ENCODE data around the gene ZBTB17. TPM values are rescaled to one million over a fixed set of nuclear protein-coding genes. Genes with fewer than 3 reads are reported as not detected.
A peak's percentile ranks its signal among the peaks of the same experiment; 100 is the strongest.

The ZBTB17 gene
- polyA plus RNA-seq, 3 donors from 2014 or later = 6.1 to 21.4 (median 7.0) TPM

DNA sequence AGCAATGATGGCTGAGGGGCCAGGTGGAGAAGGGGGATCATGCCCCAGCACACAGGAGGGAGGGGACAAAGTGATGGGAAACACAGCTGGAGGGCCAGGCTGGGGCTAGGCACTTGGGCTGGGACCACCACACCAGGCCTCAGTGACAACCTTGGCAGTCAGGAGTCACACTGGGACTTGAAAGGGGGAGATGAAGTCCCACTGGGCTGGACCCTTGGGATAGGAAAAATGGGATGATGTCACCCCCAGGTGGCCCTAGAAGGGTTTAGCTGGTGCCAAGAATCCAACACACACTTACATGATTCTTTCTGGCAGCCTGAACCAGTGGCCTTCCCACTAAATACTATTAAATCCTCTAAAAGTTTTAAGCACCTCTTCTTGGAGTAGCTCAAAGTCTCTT is 17.1 kb downstream of the ZBTB17 start:
- peaks cover 0 to 6% (median 0%) of the 10 kb centered on the region in 3 donors for H3K27me3 Mint-ChIP-seq (ENCODE audit: low read depth in 3 of 3)
- H3K27ac Mint-ChIP-seq = peak overlapping the region in 1 of 6 donors; percentile 51
- DNase-seq = no peak
- H3K36me3 Mint-ChIP-seq = peaks cover 0 to 12% (median 9%) of the 10 kb centered on the region in 3 donors
- no peaks in the 10 kb centered on the region for H3K9me3 Mint-ChIP-seq
- peaks cover 7 to 56% of the 10 kb centered on the region in 2 donors for H3K4me1 Mint-ChIP-seq
- no peak overlapping the region for H3K4me3 Mint-ChIP-seq

DNA sequence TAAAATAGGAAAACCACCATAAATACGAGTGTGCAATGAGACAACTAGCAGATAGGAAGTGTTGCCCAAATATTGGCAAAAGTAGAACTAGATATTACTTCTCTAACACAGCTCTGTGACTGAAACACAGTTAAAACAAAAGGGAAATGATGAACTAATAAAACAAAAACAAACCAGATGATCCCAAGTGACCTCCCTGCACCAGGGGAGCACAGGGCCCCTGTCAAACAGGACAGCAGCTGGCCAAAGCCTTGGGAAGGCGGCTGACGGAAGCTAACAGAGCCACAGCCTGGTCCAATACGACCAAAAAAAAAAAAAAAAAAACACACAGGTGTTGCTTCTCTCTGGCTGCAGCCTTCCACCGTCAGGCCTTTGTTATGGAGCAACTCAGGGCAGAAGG is 17.8 kb downstream of the ZBTB17 start:
- peaks cover under 1 to 52% of the 10 kb centered on the region in 2 donors for H3K4me1 Mint-ChIP-seq
- H3K4me3 Mint-ChIP-seq = no peak overlapping the region
- no peak for DNase-seq
- peaks cover 0 to 12% (median 4%) of the 10 kb centered on the region in 3 donors for H3K36me3 Mint-ChIP-seq
- H3K9me3 Mint-ChIP-seq = no peaks in the 10 kb centered on the region
- H3K27ac Mint-ChIP-seq = peak overlapping the region in 2 of 6 donors; percentile 1 to 60
- H3K27me3 Mint-ChIP-seq (ENCODE audit: low read depth in 3 of 3) = peaks cover 0 to 6% (median 0%) of the 10 kb centered on the region in 3 donors

DNA sequence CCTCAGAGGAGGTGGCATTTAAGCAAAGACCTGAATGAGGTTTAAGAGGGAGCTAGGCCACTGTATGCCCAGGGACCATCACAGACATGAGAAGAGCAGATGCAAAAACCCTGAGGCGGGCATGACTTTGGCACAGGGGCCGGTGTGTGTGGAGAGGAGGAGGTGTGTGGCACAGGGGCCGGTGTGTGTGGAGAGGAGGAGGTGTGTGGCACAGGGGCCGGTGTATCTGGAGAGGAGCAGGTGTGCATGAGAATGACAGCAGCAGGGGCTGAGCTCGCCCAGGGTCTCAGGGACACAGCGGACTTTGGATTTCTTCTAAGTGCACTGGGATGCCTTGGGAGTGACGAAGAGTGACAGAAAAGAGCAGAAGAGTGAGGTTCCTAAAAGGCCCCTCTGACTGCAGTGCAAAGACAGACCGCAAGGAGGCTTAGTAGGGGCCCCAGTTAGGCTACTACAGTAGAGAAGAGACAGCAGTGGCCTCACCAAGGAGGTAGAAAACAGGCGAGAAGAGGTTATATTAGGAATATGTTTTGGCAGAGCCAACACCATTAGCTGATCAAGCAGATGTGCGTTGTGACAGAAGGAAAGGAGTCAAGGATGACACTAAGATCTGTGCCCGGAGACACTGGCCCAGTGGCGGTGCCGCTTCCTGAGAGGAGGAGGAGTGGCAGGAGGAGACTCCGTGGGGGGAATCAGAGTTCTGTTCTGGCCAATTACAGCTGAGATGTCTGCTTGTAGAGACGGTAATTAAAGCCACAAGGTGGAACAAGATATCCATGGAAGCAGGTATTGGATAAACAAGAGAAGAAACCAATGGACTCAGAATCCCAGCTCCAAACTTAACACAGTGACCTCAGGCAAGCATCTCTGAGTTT is 18.4 kb downstream of the ZBTB17 start:
- no peaks in the 10 kb centered on the region for H3K9me3 Mint-ChIP-seq
- peaks cover 3 to 53% of the 10 kb centered on the region in 2 donors for H3K4me1 Mint-ChIP-seq
- peaks cover 0 to 12% (median 4%) of the 10 kb centered on the region in 3 donors for H3K36me3 Mint-ChIP-seq
- H3K27me3 Mint-ChIP-seq (ENCODE audit: low read depth in 3 of 3) = peaks cover 0 to 9% (median 0%) of the 10 kb centered on the region in 3 donors
- peak overlapping the region in 2 of 6 donors; percentile 1 to 60 for H3K27ac Mint-ChIP-seq
- H3K4me3 Mint-ChIP-seq = no peak overlapping the region
- no peak for DNase-seq

DNA sequence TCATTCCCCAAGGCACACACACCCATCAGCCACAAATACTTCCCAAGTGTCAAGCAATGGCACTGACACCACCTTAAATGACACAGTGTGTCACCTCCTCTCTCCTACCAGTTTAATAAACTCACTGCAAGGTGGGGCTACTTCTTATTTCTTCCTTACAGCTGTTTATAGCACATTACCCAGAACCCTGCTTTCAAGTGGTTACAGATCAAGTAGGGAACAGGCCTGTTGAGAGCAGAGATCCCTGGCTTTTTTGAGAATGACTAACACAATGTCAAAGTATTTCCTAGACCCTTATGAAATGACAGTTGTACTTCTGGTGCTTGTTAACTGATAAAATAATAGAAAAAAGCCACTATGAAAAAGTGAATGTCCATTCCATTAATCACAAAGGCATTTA is 19.8 kb downstream of the ZBTB17 start:
- H3K4me1 Mint-ChIP-seq = peaks cover 10 to 61% of the 10 kb centered on the region in 2 donors

DNA sequence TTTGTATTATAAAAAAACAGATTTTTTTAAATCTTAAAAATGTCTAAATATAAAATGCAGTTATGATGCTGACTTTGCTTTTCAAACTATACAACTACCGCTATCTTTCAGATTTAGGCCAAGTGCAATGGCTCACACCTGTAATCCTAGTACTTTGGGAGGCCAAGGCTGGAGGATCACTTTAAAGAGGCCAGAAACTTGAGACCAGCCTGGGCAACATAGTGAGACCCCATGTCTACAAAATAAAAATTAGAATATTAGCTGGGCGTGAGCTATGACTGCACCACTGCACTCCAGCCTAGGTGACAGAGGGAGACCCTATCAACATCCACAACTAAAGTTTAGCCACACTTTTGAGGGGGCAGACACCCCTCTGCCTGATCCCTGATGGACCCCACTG is 20.3 kb downstream of the ZBTB17 start:
- peaks cover 0 to 14% (median 0%) of the 10 kb centered on the region in 3 donors for H3K27me3 Mint-ChIP-seq (ENCODE audit: low read depth in 3 of 3)
- H3K27ac Mint-ChIP-seq = peak overlapping the region in 1 of 6 donors; percentile 24
- peaks cover 0 to 7% (median 4%) of the 10 kb centered on the region in 3 donors for H3K36me3 Mint-ChIP-seq
- no peak for DNase-seq
- H3K4me3 Mint-ChIP-seq = no peak overlapping the region
- no peaks in the 10 kb centered on the region for H3K9me3 Mint-ChIP-seq
- H3K4me1 Mint-ChIP-seq = peaks cover 16 to 66% of the 10 kb centered on the region in 2 donors

More for the DNA sequence above, 19.8 kb downstream of the ZBTB17 start:
- Mint-ChIP-seq H3K27me3 (ENCODE audit: low read depth in 3 of 3) (peaks cover 0 to 12% (median 0%) of the 10 kb centered on the region in 3 donors), H3K9me3 (no peaks in the 10 kb centered on the region), H3K4me3 (no peak overlapping the region), H3K36me3 (peaks cover 0 to 7% (median 4%) of the 10 kb centered on the region in 3 donors), H3K27ac (peak overlapping the region in 3 of 6 donors; percentile 22 to 24 (median 23))
- no peak for DNase-seq

DNA sequence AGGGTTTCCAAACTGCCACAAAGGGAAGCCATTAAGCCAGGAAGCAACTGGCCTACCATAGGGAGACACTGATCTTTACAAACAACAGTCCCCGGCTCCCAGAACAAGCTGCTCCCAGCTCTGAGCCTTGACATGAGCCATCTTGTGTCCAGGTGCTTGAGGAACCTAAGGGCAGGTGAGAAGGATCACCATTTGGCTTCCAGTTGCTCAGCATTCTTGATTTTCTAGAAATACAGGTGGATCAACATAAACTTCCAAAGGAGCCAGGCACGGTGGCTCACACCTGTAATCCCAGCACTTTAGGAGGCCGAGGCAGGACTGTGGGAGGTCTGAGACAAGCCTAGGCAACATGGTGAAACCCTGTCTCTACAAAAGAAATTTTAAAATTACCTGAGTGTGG is 21.6 kb downstream of the ZBTB17 start:
- Mint-ChIP-seq H3K36me3 (peaks cover 0 to 7% (median 4%) of the 10 kb centered on the region in 3 donors), H3K27ac (peak overlapping the region in 3 of 6 donors; percentile 18 to 71 (median 71)), H3K4me3 (no peak overlapping the region), H3K27me3 (ENCODE audit: low read depth in 3 of 3) (peaks cover 3 to 19% (median 7%) of the 10 kb centered on the region in 3 donors), H3K4me1 (peaks cover 29 to 69% of the 10 kb centered on the region in 2 donors), H3K9me3 (no peaks in the 10 kb centered on the region)
- DNase-seq = no peak

DNA sequence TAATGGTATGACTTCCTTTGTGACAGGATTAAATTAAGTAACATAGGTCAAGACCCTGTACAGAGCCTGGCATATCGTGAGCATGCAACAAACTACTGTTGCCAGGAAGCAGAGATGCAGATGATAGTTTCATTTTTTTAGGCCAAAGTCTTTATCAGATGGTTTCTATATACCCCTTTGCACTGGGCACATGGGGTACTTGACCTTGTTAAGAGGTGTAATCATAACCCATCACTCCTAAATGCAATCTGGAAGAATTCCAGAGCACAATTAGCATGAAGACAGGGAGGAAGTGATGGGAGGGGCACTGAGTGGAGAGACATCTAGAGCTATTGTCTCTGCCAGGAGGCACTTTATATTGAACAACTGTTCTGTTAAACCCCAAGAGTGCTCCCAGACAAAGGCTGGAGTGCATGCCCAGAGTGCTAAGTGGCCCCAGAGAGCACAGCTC is 22.1 kb downstream of the ZBTB17 start:
- Mint-ChIP-seq H3K27ac (peak overlapping the region in 3 of 6 donors; percentile 54 to 71 (median 71)), H3K9me3 (no peaks in the 10 kb centered on the region), H3K36me3 (peaks cover 0 to 7% (median 4%) of the 10 kb centered on the region in 3 donors), H3K4me1 (peaks cover 34 to 74% of the 10 kb centered on the region in 2 donors), H3K4me3 (no peak overlapping the region), H3K27me3 (ENCODE audit: low read depth in 3 of 3) (peaks cover 3 to 20% (median 9%) of the 10 kb centered on the region in 3 donors)
- no peak for DNase-seq

DNA sequence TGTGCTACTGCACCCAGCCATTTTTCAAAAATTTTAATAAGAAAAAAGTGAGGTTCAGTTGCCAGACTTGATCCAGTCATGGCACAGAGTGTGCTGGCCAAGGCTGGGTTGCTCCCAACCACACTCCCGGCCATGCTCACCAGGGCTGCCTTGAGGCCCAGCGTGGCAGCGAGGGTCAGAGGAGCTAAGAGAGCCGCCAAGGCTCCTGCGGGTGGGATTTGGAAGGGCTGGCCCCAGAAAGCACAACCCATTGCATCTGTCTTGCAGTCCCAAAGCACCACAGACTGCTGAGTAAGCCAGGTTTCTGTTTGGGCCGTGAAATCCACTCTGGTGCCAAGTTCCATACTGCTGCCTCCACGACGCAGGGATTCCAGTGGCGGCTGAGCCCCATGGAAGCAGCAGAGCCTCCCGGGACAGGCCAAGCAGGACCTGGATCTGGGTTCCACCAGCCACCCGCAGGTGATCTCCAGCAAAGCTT is 22.6 kb downstream of the ZBTB17 start:
- Mint-ChIP-seq H3K27ac (peak overlapping the region in 3 of 6 donors; percentile 54 to 95 (median 71)), H3K9me3 (no peaks in the 10 kb centered on the region), H3K4me1 (peaks cover 39 to 79% of the 10 kb centered on the region in 2 donors), H3K4me3 (no peak overlapping the region), H3K27me3 (ENCODE audit: low read depth in 3 of 3) (peaks cover 3 to 20% (median 9%) of the 10 kb centered on the region in 3 donors), H3K36me3 (peaks cover 0 to 7% (median 4%) of the 10 kb centered on the region in 3 donors)
- no peak for DNase-seq

DNA sequence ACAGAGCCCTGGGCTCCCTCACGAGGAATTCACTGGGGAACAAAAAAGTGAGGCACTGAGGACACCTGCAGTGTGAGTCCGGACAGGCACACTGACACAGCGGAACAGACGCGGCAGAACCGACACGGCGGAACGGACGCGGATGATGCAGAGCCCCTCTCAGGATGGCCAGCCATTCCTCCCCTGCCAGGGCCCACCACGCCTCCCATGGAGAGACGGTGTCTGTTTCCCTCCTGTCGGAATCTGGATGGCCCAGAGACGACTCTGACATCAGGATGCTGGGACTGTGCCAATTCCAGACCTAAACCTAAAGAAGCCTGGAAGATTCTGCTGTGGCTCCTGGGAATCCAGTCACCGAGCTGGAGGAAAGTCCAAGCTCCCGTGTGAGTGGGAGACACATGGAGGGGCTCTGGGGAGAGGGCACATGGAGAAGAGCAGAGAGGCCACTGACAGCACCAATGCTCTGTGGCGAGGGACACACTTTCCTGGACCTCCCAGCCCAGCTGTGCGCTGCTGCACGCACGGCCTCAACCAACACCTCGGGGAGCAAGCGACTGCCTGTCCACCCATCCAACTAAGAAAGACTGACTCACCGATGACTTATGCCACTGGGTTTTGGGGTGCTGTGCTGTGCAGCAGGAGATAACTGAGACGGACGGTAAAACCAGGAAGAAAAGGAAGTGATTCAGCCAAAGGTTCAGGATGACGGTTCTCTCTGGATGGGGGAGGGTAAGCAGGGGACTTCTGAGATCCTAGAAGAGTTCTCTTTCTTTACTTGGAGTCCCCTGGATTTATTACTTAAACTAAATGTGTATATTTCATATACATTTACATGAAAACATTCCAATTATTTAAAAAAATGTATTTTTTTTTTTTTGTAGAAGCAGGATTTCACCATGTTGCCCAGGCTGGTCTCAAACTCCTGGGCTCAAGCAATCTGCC is 23.3 kb downstream of the ZBTB17 start:
- peaks cover 46 to 80% of the 10 kb centered on the region in 2 donors for H3K4me1 Mint-ChIP-seq
- H3K36me3 Mint-ChIP-seq = peaks cover 3 to 5% (median 4%) of the 10 kb centered on the region in 3 donors
- H3K27me3 Mint-ChIP-seq (ENCODE audit: low read depth in 3 of 3) = peaks cover 3 to 27% (median 9%) of the 10 kb centered on the region in 3 donors
- H3K27ac Mint-ChIP-seq = peak overlapping the region; percentile 63 to 99 (median 93)
- DNase-seq = no peak
- H3K4me3 Mint-ChIP-seq = no peak overlapping the region
- peaks cover 0 to under 1% (median 0%) of the 10 kb centered on the region in 6 donors for H3K9me3 Mint-ChIP-seq

DNA sequence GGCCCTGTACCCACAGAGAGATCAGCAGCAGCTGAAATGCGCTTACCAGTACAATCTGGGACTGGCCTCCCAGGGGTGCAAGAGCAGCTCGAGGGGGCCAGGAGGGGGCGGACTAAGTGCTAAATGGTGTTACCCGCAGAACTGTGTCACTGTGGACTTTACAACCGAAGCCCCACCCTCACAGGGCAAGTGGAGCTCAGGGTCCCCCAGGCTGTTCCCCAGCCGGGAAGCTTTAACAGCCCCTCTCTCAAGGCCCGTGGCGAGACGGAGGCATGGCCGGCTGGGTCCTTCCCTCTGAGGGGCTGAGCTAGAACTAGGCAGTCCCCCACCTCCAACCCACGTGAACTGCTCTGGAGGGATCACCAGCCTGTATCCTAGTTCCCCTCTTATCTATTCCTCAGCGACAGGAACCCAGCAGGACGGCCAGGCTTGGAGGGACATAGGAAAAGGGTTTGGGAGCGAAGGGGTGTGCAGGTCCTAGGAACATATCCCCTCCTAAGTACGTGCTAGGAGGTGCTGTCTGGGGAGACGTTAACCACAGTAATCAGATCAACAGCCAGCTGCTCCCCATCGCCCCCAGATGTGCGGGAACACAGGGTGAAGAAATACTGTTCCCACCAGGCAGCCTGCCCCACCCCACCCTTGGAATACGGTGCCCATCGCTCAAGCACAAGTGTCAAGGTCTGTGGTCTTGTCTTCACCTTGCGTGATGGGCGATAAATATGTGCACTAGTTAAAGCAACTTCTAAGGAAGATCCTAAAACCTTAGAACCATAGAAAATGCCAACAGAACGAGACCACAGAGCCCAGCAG is 24.4 kb downstream of the ZBTB17 start:
- Mint-ChIP-seq H3K27me3 (ENCODE audit: low read depth in 3 of 3) (peaks cover 3 to 28% (median 10%) of the 10 kb centered on the region in 3 donors), H3K4me1 (peaks cover 57 to 81% of the 10 kb centered on the region in 2 donors), H3K4me3 (peak overlapping the region in 1 of 5 donors; percentile 11), H3K9me3 (peaks cover 0 to 2% (median 0%) of the 10 kb centered on the region in 6 donors), H3K36me3 (peaks cover 1 to 4% (median 2%) of the 10 kb centered on the region in 3 donors), H3K27ac (peak overlapping the region; percentile 87 to 99 (median 95))
- peak; percentile 35 to 53 (median 37) for DNase-seq

DNA sequence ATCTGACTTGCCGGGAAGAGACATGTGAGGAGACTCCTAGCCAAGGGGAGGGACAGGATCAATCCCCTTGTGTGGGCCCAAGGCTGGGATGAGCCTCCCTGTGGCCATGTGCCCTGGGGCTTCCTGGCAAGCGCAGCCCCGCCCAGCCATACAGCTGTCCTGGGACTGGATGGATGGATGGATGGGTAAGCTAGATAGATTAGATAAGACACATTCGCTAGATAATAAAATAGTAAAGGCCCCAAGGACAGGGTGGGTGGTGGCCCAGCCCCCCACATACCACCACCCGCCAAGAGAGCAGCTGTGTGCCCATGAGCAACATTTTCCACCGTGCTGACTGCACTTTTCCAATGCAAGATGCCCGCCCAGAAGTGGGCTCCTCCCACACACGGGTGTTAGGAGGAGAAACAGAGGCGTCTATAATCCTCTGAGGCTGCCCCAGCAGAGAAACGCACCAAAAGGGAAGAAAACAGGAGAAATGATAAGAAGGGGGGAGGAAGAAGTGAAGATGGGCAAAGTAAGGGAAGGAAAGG is 25.1 kb downstream of the ZBTB17 start:
- H3K27me3 Mint-ChIP-seq (ENCODE audit: low read depth in 3 of 3) = peaks cover 3 to 28% (median 14%) of the 10 kb centered on the region in 3 donors
- H3K9me3 Mint-ChIP-seq = peaks cover 0 to 2% (median 0%) of the 10 kb centered on the region in 6 donors
- peak overlapping the region in 3 of 5 donors; percentile 6 to 14 (median 11) for H3K4me3 Mint-ChIP-seq
- peaks cover 60 to 80% of the 10 kb centered on the region in 2 donors for H3K4me1 Mint-ChIP-seq
- H3K27ac Mint-ChIP-seq = peak overlapping the region; percentile 87 to 99 (median 95)
- DNase-seq = peak in 1 of 3 donors; percentile 51
- peaks cover 0 to 4% (median 0%) of the 10 kb centered on the region in 3 donors for H3K36me3 Mint-ChIP-seq

DNA sequence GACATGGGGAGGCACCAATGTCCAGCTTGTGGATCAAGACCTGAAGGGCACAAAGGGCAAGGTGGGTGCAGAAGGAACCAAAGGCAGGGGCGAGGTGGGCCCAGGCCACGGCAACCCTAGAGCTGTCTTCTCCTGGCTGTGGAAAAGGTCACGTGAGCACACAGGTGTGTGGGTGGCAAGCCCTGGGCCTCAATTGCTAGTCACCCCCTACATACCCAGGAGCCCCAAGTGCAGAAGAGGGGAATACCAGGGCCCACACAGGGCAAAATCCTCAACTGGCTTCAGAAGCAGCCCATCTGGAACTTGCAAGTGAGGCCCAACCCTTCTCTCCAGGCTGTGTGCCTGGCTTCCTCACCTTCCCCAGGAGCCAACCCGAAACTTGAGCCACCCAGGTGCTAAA is 25.6 kb downstream of the ZBTB17 start:
- Mint-ChIP-seq H3K36me3 (peaks cover 0 to 4% (median 0%) of the 10 kb centered on the region in 3 donors), H3K27ac (peak overlapping the region; percentile 87 to 99 (median 95)), H3K9me3 (peaks cover 0 to 2% (median 0%) of the 10 kb centered on the region in 6 donors), H3K4me3 (peak overlapping the region in 3 of 5 donors; percentile 70 to 75 (median 73)), H3K27me3 (ENCODE audit: low read depth in 3 of 3) (peaks cover 3 to 28% (median 14%) of the 10 kb centered on the region in 3 donors), H3K4me1 (peaks cover 60 to 78% of the 10 kb centered on the region in 2 donors)
- no peak for DNase-seq
